GM19099 (cell line): ENCODE measurements around the gene SHANK3.

Experiments
- POLR2A ChIP-seq: IDR thresholded peaks from 3 replicates; pipeline ENCODE4 v1.6.1; 2011; ENCODE audit warnings: low read depth; ENCODE audit not compliant: insufficient read length; ENCODE audit errors: extremely low read depth

SHANK3 gene

GRCh38 chr22:50700387-50701075 lies 27.9 kb downstream of the SHANK3 start:
- TF ChIP-seq POLR2A: no peak

- TF ChIP-seq POLR2A: no peak
These were observed 28.4 kb downstream of the SHANK3 start for GRCh38 chr22:50701076-50701419.

- no peak for TF ChIP-seq POLR2A
These were observed 29.0 kb downstream of the SHANK3 start for GRCh38 chr22:50701428-50702154.

- TF ChIP-seq POLR2A: no peak
These were observed 29.6 kb downstream of the SHANK3 start for GRCh38 chr22:50702261-50702671.

- TF ChIP-seq POLR2A: no peak
These were observed 30.4 kb downstream of the SHANK3 start for GRCh38 chr22:50702821-50703725.

- TF ChIP-seq POLR2A: no peak
These were observed 31.3 kb downstream of the SHANK3 start for GRCh38 chr22:50703726-50704509.

GRCh38 chr22:50704510-50705218 lies 32.0 kb downstream of the SHANK3 start:
- no peak for TF ChIP-seq POLR2A

- no peak for TF ChIP-seq POLR2A
These were observed 32.6 kb downstream of the SHANK3 start for GRCh38 chr22:50705219-50705691.

- TF ChIP-seq POLR2A: no peak
These were observed 33.3 kb downstream of the SHANK3 start for GRCh38 chr22:50705851-50706351.

GRCh38 chr22:50706481-50707125 lies 34.0 kb downstream of the SHANK3 start:
- no peak for TF ChIP-seq POLR2A

GRCh38 chr22:50708474-50708873 lies 35.9 kb downstream of the SHANK3 start:
- no peak for TF ChIP-seq POLR2A

GRCh38 chr22:50708996-50709395 lies 36.4 kb downstream of the SHANK3 start:
- no peak for TF ChIP-seq POLR2A

GRCh38 chr22:50710221-50710620 lies 37.6 kb downstream of the SHANK3 start:
- TF ChIP-seq POLR2A: no peak
